ENCODE measurements around the gene SLC40A1.

DNA sequence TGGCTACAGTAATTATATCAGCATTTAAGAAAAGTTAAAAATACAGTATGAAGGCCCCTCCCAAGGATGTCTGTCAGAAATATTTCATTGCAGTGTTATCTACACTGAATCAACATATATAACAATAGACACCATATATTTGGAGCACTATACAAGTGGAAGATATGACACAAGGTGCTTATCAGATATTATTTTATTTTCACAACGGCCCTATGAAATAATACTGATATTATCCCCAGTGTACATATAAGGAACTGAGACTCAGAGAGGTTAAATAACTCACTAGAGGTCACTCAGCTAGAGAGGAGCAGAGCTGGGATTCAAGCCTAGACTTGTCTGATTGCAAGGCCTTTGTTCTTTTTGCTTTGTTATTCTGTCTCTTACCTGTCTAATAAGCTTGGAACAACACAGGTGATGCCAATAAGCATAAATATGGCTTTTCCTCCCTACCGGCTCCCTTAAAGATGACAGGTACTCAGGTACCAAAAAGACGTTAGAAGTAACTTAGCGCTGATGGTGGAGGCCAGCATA lies 4.7 kb upstream of the SLC40A1 start:
- TF ChIP-seq, protein P1, sequence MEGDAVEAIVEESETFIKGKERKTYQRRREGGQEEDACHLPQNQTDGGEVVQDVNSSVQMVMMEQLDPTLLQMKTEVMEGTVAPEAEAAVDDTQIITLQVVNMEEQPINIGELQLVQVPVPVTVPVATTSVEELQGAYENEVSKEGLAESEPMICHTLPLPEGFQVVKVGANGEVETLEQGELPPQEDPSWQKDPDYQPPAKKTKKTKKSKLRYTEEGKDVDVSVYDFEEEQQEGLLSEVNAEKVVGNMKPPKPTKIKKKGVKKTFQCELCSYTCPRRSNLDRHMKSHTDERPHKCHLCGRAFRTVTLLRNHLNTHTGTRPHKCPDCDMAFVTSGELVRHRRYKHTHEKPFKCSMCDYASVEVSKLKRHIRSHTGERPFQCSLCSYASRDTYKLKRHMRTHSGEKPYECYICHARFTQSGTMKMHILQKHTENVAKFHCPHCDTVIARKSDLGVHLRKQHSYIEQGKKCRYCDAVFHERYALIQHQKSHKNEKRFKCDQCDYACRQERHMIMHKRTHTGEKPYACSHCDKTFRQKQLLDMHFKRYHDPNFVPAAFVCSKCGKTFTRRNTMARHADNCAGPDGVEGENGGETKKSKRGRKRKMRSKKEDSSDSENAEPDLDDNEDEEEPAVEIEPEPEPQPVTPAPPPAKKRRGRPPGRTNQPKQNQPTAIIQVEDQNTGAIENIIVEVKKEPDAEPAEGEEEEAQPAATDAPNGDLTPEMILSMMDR (IDR thresholded peaks at IDR 0.05; ENCODE audit: low read depth, low read length) = no peak
- no peak for TF ChIP-seq EZH2phosphoT487 (IDR thresholded peaks at IDR 0.05; ENCODE audit: low read depth)

Measured in OCI-LY3 (cell line).